ENCODE data around the gene ASXL2.

GRCh38 chr2:25832897-25833296 lies 45.4 kb downstream of the ASXL2 start:
- TF ChIP-seq CTCF (conservative IDR thresholded peaks at IDR 0.05) (no peak), EZH2 (IDR thresholded peaks at IDR 0.05; ENCODE audit: low read depth) (no peak)

Data from PC-9 (cell line).